ENCODE measurements around the gene CYTH3. TPM values are rescaled to one million over a fixed set of nuclear protein-coding genes. Genes with fewer than 3 reads are reported as not detected.

Gene CYTH3
- total and polyA plus RNA-seq, 2 of the 13 experiments (the other 11 are each of a cell fraction or from before 2014, with no cell fraction given) = 3.1 to 3.8 TPM

GRCh38 chr7:6317797-6318438 is 45.5 kb upstream of the CYTH3 start (continued):
- TF ChIP-seq TARDBP (CRISPR knock-in tag; IDR thresholded peaks at IDR 0.05) (no peak), STAT5B (CRISPR knock-in tag; IDR thresholded peaks at IDR 0.05) (no peak), KMT2A (CRISPR knock-in tag; IDR thresholded peaks at IDR 0.05) (no peak), ETV5 (CRISPR knock-in tag; IDR thresholded peaks at IDR 0.05; ENCODE audit: borderline replicate concordance) (peak; percentile 95), ZNF792 (CRISPR knock-in tag; IDR thresholded peaks at IDR 0.05) (no peak), MTA1 (CRISPR knock-in tag; IDR thresholded peaks at IDR 0.05; ENCODE audit: borderline replicate concordance) (no peak), NCOA2 (CRISPR knock-in tag; IDR thresholded peaks at IDR 0.05) (peak; percentile 50; the same call in 1 of the 2 replicates), TFDP1 (CRISPR knock-in tag; IDR thresholded peaks at IDR 0.05; ENCODE audit: borderline replicate concordance) (peak; percentile 43; the same call in 1 of the 2 replicates), ZFP36 (IDR thresholded peaks at IDR 0.05; ENCODE audit: borderline replicate concordance, low read depth, low read length, partially characterized antibody) (no peak), NPAS2 (CRISPR knock-in tag; IDR thresholded peaks at IDR 0.05; ENCODE audit: borderline replicate concordance) (no peak), ZBTB26 (CRISPR knock-in tag; IDR thresholded peaks at IDR 0.05; ENCODE audit: borderline replicate concordance) (peak; percentile 92), FOXP4 (CRISPR knock-in tag; IDR thresholded peaks at IDR 0.05) (peak; percentile 36; the same call in 1 of the 2 replicates), ZNF318 (CRISPR knock-in tag; IDR thresholded peaks at IDR 0.05) (no peak), ZBTB1 (CRISPR knock-in tag; IDR thresholded peaks at IDR 0.05; ENCODE audit: borderline replicate concordance) (no peak), ZNF503 (CRISPR knock-in tag; IDR thresholded peaks at IDR 0.05) (no peak)
